ENCODE measurements around the gene ASRGL1. TPM values are rescaled to one million over a fixed set of nuclear protein-coding genes. Genes with fewer than 3 reads are reported as not detected.

The ASRGL1 gene
- total RNA-seq, 2 experiments from 2014 or later = 7.7 to 8.2 TPM

DNA sequence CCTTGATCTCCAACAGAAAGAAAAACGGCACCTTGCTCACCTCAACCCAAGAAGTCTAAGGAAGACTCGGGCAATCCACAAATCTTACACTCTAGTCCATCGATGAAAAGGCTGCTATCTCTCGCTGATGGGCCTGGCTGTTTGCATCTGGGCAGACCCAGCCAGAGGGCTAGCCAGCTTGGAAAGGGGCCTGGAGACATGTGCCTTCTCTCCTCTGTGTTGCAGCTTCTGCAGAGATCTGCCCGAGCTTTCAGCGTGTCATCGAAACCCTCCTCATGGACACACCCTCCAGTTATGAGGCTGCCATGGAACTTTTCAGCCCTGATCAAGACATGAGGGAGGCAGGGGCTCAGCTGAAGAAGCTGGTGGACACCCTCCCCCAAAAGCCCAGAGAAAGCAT, 84.7 kb downstream of the ASRGL1 start:
- Mint-ChIP-seq H3K27me3 (no peaks in the 10 kb centered on the region), H3K36me3 (no peaks in the 10 kb centered on the region)

DNA sequence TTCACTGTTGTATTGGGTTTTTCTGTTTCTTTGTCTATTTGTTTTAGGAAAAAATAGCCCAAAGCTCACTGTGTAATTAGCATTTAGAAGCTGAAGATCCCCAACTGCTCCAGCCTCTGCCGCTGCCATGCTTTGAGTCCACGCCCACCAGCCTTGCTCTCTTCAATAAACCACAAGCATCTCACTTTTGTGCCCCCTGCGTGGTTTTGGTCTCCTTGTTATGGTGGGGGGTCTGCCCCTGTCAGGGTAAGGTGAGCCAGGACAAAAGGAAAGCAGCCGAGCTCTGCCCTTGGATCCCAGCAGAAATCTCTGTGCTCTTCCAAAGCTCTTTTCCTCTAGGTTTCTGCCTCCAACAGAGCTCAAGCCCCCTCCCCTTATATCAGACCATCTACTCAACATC, 85.8 kb downstream of the ASRGL1 start:
- POLR2A ChIA-PET = no interaction called here
- DNase-seq = no peak
- Mint-ChIP-seq H3K36me3 (no peaks in the 10 kb centered on the region), H3K27ac (no peak overlapping the region), H3K4me3 (no peak overlapping the region), H3K27me3 (no peaks in the 10 kb centered on the region), H3K9me3 (no peaks in the 10 kb centered on the region), H3K4me1 (ENCODE audit: low read depth) (peaks cover 20% of the 10 kb centered on the region)
- intact Hi-C loops (cut with micrococcal nuclease) = loop anchor here (10.0 kb wide), 1 partner anchor 252 kb away; the partner anchor contains the start of genes LBHD1, UBXN1 and UQCC3
- CTCF ChIA-PET = interaction anchor here (1.2 to 9.5 kb wide), 6 partner anchors 21 to 168 kb away, joined by 3 to 272 read pairs (median 49); partner anchors contain the start of genes AHNAK and TUT1

More for the DNA sequence above, 84.7 kb downstream of the ASRGL1 start:
- no peak for DNase-seq
- POLR2A ChIA-PET = no interaction called here
- Mint-ChIP-seq H3K4me3 (no peak overlapping the region), H3K4me1 (ENCODE audit: low read depth) (peaks cover 10% of the 10 kb centered on the region), H3K27ac (no peak overlapping the region), H3K9me3 (no peaks in the 10 kb centered on the region)
- intact Hi-C loops (cut with micrococcal nuclease) = loop anchor here (10.0 kb wide), 1 partner anchor 253 kb away; the partner anchor contains the start of genes LBHD1, UBXN1 and UQCC3
- CTCF ChIA-PET = interaction anchor here (0.8 to 9.5 kb wide), 6 partner anchors 22 to 169 kb away, joined by 3 to 272 read pairs (median 26); partner anchors contain the start of genes AHNAK and TUT1

DNA sequence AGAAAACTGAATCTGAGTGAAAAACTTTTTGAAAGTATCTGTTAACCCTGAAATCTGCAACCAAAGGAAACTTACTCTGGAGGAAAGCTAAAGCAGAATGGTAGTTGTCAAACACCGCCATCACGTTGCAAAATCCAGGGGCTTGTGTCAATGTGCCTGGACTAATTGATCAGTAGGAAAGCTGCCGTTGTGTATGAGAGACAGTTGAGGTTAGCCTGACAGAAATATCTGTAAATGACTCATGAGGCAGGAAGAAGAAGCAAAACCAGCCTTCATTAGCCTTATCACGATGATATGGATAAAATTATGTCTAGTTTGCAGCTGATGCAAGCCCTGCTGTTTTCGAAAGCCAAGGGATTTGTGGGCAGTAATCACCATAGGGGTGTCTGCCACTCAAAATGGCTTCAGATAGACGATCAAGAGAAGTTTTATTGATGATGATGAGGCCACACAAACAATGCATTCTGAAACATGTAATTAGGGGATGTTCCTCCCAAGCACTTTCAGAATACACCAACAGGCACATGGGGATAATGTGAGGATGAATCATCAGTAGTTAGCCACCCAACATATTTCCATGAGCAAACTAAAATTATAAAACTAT, 90.5 kb downstream of the ASRGL1 start:
- no peaks in the 10 kb centered on the region for H3K27me3 Mint-ChIP-seq
- DNase-seq = peak; percentile 39
- H3K4me1 Mint-ChIP-seq (ENCODE audit: low read depth) = peaks cover 32% of the 10 kb centered on the region
- peak overlapping the region; percentile 79 for H3K27ac Mint-ChIP-seq
- intact Hi-C loops (cut with micrococcal nuclease) = loop anchor here (1.0 to 10.0 kb wide), 3 partner anchors 116 to 247 kb away; partner anchors contain the start of genes LBHD1, UBXN1 and UQCC3
- H3K36me3 Mint-ChIP-seq = no peaks in the 10 kb centered on the region
- peak overlapping the region; percentile 27 for H3K4me3 Mint-ChIP-seq
- no peaks in the 10 kb centered on the region for H3K9me3 Mint-ChIP-seq
- POLR2A ChIA-PET = interaction anchor here (1.1 to 2.3 kb wide), 6 partner anchors 115 to 237 kb away, joined by 3 to 8 read pairs (median 4); partner anchors contain the start of genes AHNAK, C11orf98 and CSKMT
- CTCF ChIA-PET = interaction anchor here (0.6 to 9.5 kb wide), 6 partner anchors 33 to 454 kb away, joined by 3 to 272 read pairs (median 8); partner anchors contain the start of genes AHNAK and SLC3A2

DNA sequence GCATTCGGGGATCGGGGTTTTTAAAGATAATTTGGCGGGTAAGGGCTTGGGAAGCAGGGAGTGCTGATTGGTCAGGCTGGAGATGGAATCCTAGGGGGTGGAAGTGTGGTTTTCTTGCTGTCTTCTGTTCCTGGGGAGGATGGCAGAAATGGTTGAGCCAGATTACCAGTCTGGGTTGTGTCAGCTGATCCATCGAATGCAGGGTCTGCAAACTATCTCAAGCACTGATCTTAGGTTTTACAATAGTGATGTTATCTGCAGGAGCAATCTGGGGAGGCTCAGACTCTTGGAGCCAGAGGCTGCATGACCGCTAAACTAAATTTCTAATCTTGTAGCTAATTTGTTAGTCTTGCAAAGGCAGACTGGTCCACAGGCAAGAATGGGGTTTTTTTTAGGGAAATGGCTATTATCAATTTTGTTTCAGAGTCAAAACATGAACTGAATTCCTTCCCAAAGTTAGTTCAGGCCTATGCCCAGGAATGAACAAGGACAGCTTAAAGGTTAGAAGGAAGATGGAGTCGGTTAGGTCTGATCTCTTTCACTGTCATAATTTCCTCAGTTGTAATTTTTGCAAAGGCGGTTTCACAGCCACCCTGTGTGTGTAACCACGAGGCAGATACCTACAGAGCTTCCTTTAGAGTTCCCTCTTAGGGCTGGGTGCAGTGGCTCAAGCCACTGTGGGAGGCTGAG, 91.8 kb downstream of the ASRGL1 start:
- intact Hi-C loops (cut with micrococcal nuclease) = loop anchor here (10.0 kb wide), 1 partner anchor 246 kb away; the partner anchor contains the start of genes LBHD1, UBXN1 and UQCC3
- Mint-ChIP-seq H3K27me3 (no peaks in the 10 kb centered on the region), H3K27ac (no peak overlapping the region), H3K4me1 (ENCODE audit: low read depth) (peaks cover 32% of the 10 kb centered on the region), H3K36me3 (no peaks in the 10 kb centered on the region), H3K4me3 (no peak overlapping the region), H3K9me3 (no peaks in the 10 kb centered on the region)
- ChIA-PET CTCF (interaction anchor here (2.0 to 9.5 kb wide), 4 partner anchors 35 to 452 kb away, joined by 5 to 272 read pairs (median 86); partner anchors contain the start of genes AHNAK and SLC3A2), POLR2A (interaction anchor here (0.6 to 1.2 kb wide), 2 partner anchors 127 to 236 kb away, joined by 3 to 6 read pairs; partner anchors contain the start of genes C11orf98 and CSKMT)
- DNase-seq = no peak

DNA sequence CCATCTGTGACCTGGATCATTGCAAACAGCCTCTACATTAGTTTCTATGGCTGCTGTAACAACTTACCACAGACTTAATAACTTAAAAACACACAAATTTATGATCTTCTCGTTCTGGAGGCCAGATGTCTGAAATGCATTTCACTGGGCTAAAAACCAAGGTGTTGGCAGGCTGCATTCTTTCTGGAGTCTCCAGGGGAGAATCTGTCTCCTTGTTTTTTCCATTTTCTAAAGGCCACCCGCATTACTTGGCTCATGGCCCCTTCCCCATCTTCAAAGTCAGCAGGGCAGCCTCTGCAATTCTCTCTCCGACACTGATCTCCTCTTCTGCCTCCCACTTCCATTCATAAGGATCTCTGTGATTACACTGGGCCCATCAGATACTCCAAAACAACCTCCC, 93.2 kb downstream of the ASRGL1 start:
- H3K4me1 Mint-ChIP-seq (ENCODE audit: low read depth) = peaks cover 28% of the 10 kb centered on the region
- H3K9me3 Mint-ChIP-seq = no peaks in the 10 kb centered on the region
- no peaks in the 10 kb centered on the region for H3K36me3 Mint-ChIP-seq
- ChIA-PET POLR2A (no interaction called here), CTCF (no interaction called here)
- DNase-seq = no peak
- no peak overlapping the region for H3K4me3 Mint-ChIP-seq
- intact Hi-C loops (cut with micrococcal nuclease) = no loop called here
- H3K27ac Mint-ChIP-seq = no peak overlapping the region
- no peaks in the 10 kb centered on the region for H3K27me3 Mint-ChIP-seq

DNA sequence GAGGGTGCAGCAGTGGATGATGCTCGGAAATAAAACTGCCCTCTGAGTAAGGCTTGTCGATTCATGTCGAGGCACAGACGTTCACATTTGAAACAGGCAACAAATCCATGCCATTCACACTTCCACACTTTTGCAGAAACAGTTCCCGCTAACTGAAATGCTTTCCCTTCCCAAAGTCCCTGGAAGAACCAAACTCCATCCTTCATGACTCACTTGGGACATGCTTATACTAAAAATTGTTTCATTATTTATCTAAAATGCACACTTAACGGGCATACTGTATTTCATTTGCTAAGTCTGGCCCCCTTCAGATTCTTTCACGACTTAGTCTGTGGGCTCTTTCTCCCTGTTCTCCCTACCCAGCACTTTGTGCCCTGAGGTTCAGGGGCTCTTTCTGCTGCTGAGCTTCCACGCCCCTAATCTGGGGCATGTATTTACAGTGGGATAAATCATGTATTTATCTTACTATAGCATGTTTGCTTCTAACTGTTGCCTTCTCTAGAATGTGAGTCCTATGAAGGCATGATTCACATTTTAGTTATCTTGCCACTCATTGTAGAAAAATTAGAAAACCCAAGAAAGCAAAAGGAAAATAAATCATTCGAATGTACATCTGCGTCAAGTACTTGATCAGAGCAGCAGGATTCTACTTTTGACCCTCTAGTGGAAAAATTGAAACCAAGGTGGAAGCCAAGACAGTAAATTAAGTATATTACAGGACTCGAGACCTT, 94.1 kb downstream of the ASRGL1 start:
- Mint-ChIP-seq H3K4me3 (no peak overlapping the region), H3K27ac (no peak overlapping the region), H3K4me1 (ENCODE audit: low read depth) (peaks cover 31% of the 10 kb centered on the region), H3K9me3 (no peaks in the 10 kb centered on the region), H3K27me3 (no peaks in the 10 kb centered on the region), H3K36me3 (no peaks in the 10 kb centered on the region)
- intact Hi-C loops (cut with micrococcal nuclease) = no loop called here
- CTCF ChIA-PET = no interaction called here
- POLR2A ChIA-PET = no interaction called here
- DNase-seq = no peak

DNA sequence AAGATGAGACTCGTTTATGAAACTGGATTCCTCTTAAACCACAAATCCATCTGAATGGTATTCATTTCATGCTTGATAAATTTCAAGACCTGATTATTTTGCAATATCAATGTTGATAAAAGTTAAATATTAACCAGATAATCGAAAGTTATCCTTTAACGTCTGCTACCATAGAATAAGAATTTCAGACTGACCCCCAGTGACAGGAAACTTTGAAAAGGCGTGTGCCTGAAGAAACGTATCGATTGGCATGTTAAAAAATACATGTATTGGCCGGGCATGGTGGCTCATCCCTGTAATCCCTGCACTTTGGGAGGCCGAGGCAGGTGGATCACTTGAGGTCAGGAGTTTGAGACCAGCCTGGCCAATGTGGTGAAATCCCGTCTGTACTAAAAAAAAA, 95.4 kb downstream of the ASRGL1 start:
- no peak for DNase-seq
- Mint-ChIP-seq H3K36me3 (no peaks in the 10 kb centered on the region), H3K4me1 (ENCODE audit: low read depth) (peaks cover 18% of the 10 kb centered on the region), H3K27me3 (no peaks in the 10 kb centered on the region), H3K4me3 (no peak overlapping the region), H3K9me3 (no peaks in the 10 kb centered on the region), H3K27ac (no peak overlapping the region)
- CTCF ChIA-PET = interaction anchor here (2.4 kb wide), 1 partner anchor 8 kb away, joined by 12 read pairs; no protein-coding TSS in a partner anchor
- intact Hi-C loops (cut with micrococcal nuclease) = no loop called here
- POLR2A ChIA-PET = no interaction called here

DNA sequence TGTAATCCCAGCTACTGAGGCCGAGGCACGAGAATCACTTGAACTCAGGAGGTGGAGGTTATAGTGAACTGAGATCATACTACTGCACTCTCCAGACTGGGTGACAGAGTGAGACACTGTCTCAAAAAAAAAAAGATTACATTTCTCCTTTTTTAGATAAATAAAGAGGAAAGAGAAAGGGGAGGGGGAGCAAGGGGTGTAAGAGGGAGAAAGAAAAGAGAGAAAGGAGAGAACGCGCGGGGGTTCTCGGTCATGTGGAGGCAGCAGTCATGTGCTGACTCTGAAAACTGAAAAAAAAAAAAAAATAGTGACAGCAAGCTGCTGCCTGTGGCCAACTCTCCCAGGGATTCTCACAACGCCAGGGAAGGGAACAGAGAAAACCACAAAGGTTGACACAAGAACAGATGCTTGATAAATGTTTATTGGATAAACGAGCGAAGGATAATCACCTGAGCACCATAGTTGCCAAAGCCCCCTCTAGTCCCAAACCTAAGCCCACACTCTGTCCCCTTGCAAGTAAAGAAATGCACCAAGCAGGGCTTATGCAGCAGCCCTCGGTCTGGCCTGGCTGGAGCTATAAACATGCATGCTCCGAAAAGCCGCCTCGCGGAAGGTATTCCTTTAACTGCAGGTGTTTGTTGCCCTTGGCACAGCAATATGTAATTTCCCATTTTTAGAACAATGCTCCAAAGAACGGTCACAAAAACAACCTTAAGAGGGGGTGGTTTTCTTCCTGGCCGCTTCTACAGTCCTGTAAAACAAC, 96.1 kb downstream of the ASRGL1 start:
- no peaks in the 10 kb centered on the region for H3K27me3 Mint-ChIP-seq
- no peak overlapping the region for H3K27ac Mint-ChIP-seq
- H3K9me3 Mint-ChIP-seq = no peaks in the 10 kb centered on the region
- H3K4me3 Mint-ChIP-seq = no peak overlapping the region
- ChIA-PET POLR2A (no interaction called here), CTCF (interaction anchor here (2.4 kb wide), 1 partner anchor 9 kb away, joined by 12 read pairs; no protein-coding TSS in a partner anchor)
- intact Hi-C loops (cut with micrococcal nuclease) = no loop called here
- no peak for DNase-seq
- peaks cover 13% of the 10 kb centered on the region for H3K4me1 Mint-ChIP-seq (ENCODE audit: low read depth)
- no peaks in the 10 kb centered on the region for H3K36me3 Mint-ChIP-seq

DNA sequence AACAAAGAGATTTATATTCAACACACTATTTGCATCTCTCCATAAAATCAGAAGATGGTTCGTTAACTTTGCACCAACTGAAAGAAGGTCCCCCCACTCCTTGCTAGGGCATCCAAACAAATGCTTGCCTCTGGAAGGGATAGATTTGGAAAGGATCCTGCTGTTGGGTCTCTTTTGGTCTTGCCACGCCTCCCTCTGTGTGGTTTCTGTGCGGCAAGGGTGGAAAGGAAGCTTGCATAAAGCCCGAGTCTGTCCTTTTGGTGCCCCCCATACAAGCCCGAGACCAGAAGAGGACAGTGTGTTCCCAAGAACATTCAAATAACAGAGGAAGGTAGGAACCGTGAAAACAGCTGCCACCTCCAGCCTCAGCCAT, 96.6 kb downstream of the ASRGL1 start:
- intact Hi-C loops (cut with micrococcal nuclease) = no loop called here
- Mint-ChIP-seq H3K4me1 (ENCODE audit: low read depth) (peaks cover 8% of the 10 kb centered on the region), H3K27ac (no peak overlapping the region), H3K4me3 (no peak overlapping the region), H3K36me3 (no peaks in the 10 kb centered on the region), H3K9me3 (no peaks in the 10 kb centered on the region), H3K27me3 (no peaks in the 10 kb centered on the region)
- no peak for DNase-seq
- POLR2A ChIA-PET = interaction anchor here (0.5 kb wide), 1 partner anchor 10 kb away, joined by 3 read pairs; no protein-coding TSS in a partner anchor
- CTCF ChIA-PET = interaction anchor here (1.1 to 2.4 kb wide), 2 partner anchors 9 to 109 kb away, joined by 3 to 12 read pairs; no protein-coding TSS in a partner anchor

DNA sequence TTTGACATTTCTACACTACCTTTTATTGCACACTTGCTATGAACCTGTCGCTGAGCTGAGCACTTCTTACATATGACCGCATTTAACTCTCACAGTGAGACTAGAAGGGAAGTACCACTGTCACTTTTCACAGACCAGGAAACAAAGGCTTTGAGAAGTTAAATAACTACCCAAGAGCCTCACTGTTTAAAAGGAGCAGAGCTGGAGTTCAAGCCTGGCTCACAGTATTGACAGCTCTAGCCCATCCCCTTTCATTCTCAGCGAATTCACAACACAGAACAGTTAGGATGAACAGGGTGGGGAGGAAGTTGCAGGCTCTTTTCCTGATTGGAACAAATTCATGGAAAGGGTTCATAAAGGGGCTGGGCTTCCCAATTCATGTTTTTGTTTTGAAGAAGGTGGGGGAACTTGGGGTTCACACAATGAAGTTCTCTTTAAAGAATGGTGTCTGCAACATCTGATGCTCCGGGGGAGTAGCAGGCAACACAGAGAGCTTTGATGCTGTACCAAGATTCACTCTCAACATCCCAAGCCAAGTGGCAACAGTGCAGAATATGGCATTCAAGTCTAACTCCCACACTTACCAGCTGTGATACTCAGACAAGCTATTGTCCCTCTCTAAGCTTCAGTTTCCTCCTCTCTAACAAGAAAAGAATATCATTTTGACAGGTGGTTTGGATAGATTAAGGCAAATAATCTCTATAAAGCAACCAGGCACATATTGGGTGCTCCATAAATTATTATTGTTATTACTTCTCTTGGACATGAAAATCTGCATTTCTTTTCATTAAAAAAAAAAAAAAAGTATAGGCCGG, 98.8 kb downstream of the ASRGL1 start:
- intact Hi-C loops (cut with micrococcal nuclease) = no loop called here

More for the DNA sequence above, 98.8 kb downstream of the ASRGL1 start:
- Mint-ChIP-seq H3K4me1 (ENCODE audit: low read depth) (peaks cover 6% of the 10 kb centered on the region), H3K9me3 (no peaks in the 10 kb centered on the region), H3K27me3 (no peaks in the 10 kb centered on the region), H3K36me3 (no peaks in the 10 kb centered on the region), H3K27ac (no peak overlapping the region), H3K4me3 (no peak overlapping the region)
- no peak for DNase-seq
- CTCF ChIA-PET = interaction anchor here (1.0 to 1.6 kb wide), 3 partner anchors 11 to 107 kb away, joined by 3 to 4 read pairs (median 4); no protein-coding TSS in a partner anchor
- POLR2A ChIA-PET = no interaction called here

Data from activated CD4-positive, alpha-beta memory T cell treated with anti-CD3 and anti-CD28 coated beads for 36 hours (primary cell).